ENCODE results near the gene ULBP1.
"Not testable (repeated sequence)": the region's sequence is repeated elsewhere in the genome, so short reads cannot be mapped to it uniquely, and the experiment has no call there.

Gene ULBP1

DNA sequence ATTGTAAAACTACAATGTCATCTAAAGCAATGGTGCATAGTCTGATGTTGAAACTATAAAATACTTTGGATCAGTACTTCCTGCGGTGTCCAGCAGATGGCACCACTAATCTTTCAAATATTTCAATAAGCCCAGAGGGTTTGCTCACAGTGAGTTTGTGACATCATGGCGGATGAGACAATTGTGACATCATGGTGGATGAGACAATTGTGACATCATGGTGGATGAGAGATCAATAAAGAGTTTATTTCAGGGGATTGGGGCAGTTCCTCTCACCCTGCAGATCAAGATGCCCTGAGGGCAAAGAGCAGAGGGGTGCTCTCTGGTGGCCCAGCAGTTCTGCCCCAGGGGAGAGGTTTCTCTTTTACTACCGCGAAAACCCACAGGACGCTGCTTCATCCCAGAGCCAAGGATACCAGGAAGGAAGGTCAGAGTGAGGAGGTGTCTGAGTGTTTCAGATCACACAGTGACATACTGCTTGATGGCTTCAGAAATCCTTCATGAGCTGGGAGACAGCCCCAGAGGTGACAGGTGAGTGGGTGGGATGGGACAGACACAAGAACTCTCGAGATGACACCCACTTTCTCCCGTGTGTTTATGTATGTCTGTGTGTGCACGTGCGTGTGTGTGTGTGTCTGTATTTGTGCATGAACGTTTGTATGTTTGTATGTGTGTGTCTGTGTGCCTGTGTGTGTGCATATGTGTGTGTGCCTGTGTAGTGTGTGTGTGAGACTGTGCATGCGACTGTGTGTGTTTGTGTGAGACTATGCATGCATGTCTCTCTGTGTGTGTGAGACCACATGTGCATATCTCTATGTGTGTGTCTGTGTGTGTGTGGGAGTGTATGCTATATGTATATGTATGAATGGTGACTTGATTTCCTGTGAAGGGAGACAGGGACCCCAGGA, 29.2 kb upstream of the ULBP1 start:
- DNase-seq, result peak; percentile 78

DNA sequence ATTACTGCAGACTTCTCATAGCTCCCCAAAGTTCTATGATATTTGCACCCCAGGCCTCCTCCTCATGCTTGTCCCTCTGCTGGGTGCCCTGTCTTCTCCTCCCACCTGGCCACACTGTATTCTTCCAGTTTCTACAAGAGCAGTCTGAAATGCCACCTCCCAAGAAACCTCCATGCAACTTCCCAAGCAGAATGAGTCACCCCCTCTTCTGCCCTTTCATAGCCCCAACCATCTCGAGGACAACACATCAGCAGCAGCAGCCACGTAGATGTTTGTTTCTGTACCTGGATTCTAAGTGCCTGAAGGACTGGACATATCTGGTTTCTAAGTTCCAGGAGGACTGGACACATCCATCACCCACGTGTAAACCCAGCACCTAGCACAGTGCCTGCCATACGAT, 28.5 kb upstream of the ULBP1 start:
- DNase-seq, result no peak

DNA sequence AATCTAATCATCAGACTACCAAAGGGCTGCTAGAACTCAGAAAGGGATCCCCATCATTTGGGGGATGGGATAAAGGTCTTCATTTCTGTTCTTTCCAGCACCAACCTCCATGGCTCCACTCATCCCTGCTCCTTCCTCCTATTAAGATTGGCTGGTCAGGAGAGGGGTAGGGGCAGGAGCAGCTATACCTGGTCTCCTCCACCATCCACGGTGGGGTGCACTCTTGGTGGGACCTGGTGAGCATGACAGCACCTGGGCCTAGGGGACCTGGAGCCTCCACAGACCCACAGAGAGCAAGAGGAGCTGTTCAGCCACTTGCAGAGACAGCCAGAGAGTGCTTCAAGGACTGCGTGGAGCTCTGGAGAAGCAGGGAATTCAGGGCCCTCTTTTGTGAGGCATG, 28.1 kb upstream of the ULBP1 start:
- DNase-seq, result no peak

DNA sequence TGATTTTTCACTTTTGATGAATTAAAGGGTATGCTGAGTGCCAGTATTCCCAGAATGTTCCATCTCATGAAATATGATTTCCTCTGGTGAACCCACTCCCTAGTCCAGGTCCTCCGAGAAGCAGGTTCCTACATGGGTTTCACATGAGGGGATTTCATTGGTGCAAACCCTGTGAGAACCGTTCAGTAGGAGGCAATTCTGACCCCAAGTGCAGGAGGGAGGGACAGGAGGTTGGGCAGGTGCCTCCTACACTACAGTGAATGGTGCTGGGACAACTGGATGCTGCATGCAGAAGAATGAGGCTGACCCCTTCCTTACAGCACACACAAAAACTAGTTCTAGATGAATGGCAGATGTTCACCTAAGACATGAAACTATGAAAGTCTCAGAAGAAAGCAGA, 27.0 kb upstream of the ULBP1 start:
- DNase-seq, result no peak

DNA sequence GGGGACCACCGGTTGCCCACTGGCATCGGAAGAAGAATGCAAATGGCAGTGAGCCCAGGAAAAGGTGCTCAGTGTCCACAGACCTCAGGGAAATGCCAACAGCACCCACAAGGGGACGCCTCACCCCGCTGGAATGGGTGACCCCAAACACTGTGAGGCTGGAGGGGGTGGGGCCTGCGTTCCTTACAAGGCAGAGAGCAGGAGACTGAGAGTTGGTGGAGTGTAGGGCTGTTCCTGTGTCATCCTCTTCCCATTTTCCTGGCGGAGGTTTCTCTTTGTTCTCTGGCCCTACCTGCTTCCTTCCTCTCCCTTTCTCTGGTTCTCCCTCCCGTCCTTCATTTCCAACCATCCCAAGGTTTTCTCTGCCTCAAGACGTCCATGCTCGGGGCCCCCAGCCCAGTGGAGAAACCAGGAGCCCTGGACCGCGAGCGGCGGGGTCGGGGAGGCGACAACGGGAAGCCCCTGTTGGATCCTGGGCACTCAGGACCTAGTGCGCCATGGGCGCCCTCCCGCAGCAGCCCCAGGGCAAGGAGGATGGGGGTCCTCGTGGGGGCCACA, 25.7 kb upstream of the ULBP1 start:
- not testable (repeated sequence) for DNase-seq

DNA sequence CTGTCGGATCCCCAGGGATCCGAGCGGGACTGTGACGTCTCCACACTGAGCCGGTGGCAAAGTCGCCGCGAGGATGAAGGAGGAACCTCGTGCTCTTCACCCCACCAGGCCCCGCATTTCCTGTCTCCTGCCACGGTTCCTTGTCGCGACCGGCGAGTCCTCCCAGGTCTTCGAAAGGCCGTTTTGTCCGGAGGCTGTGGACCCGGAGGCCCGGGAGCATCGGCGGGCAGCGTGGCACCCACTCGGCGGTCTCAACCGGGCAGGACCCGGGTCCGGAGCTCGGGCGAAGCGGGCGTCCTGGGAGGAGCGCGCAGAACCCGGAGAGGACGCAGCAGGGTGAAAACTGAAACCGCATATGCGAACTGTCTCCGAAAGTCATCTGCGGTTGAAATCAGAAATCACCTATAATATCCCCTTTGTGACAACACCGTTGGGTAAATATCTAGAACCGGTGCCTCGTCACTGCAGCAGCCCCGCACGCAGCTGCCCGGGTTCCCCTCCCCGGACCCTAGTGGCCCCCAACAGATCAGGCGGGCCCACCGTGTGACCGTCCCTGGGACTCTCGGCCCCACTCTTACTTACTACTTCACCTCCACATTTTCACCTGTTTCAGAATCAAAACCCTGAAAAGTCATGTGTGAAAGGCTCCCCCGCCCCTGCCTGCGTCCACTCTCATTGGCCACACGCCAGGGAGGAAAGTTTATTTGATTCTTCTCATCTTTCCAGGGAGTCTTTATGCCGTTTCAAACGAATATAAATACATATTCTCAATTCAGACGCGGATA, 25.0 kb upstream of the ULBP1 start:
- DNase-seq, result peak; percentile 43

DNA sequence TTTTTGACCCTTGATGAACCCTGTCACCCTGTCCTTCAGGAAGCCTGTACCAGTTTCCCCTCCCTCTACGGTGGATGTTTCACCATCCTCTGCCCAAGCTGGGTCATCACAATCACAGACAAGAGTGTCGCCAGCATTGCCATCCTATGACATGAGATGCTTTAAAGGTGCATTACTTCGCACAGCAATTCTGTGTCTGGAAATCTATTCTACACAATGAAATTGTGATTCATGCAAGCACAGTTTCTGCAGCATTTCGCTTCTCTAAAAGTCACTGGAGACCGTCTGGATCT, 24.4 kb upstream of the ULBP1 start:
- no peak for DNase-seq

DNA sequence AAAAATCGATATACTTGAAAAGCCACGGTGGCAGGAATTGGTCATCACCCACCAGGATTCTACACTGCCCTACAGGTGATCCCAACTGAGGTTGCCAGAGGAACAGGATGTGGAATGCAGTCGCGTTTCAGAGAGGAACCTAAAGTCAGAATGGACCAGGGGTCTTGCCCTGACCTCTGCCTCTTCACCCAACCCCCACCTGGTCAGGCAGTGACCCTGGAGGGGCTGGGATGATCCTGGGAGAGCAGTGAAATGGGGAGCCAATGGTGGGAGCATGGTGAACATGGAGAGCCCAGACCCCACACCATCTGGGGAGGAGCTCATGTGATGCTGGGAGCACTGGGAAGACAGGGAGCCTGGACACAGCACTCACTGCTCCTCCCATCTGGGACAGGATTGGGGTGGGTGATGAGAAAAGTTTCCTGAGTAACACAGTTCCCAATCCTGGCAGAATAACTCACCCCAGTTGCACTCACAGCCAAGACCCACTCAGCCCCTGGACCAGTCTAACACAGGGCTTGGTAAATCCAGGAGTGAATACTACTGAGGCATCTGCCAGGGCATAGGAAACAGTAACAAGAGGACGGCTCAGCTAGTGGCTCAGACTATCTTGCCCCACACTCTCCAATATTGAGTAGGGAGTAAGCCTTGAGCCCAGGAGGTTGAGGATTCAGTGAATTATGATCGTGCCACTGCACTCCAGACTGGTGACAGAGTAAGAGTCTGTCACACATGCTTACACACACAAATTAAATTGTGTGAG, 23.7 kb upstream of the ULBP1 start:
- no peak for DNase-seq

DNA sequence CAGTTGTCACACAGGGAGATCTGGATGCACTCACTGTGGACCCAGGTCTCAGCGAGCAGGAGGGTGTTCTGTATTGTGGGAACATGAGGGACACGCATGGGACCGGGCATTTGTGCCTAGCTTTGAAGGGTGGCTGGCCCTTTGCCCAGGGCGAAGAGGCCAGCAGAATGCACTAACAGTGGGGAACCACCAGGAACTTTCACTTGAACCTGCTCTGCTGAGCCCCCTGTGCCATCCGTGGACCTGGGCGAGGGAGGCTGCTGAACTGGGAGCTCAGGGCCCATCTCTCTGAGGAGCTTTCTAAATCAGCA, 23.1 kb upstream of the ULBP1 start:
- no peak for DNase-seq

DNA sequence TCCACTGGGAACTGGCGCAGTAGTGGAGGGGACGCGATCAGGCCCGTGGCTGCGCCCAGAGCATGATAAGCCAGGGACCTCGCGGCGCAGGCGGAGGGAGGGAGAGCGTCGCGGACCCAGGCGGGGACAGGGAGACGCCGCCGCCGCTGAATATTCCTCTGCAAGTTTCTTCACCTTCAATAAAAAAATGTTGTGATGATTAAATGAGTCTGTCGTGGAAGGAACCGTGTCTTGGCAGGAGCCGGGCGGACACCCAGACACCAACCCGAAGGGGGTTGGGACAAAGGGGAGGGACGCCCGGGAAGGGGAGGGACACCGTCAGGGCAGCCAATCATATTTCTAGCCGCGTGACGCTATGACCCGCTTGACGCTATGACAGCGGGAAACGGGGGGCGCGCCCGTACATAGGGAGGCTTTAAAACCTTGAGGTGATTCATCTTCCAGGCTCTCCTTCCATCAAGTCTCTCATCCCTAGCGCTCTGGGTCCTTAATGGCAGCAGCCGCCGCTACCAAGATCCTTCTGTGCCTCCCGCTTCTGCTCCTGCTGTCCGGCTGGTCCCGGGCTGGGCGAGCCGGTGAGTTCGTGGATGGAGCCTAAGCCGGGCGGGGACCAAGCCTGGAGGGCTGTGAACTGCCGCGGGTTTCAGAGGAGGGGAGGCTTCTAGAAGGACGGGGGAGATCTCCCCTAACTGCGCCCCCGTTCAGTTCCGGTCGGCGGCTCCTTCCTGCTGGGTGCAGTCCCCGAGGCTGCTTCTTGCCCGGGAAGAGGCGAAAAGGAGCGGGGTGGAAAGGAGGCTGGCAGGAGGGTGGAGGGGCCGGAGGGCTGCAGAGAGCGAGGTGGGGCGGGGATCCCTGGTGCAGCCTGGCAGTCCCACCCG, 21.9 kb upstream of the ULBP1 start, which contains the start of gene ULBP2:
ULBP2 (plus strand) TSS at position 432 of the 878 bp plus-strand sequence; CDS start at position 491, 59 bp downstream.
- peak; percentile 88 for DNase-seq

DNA sequence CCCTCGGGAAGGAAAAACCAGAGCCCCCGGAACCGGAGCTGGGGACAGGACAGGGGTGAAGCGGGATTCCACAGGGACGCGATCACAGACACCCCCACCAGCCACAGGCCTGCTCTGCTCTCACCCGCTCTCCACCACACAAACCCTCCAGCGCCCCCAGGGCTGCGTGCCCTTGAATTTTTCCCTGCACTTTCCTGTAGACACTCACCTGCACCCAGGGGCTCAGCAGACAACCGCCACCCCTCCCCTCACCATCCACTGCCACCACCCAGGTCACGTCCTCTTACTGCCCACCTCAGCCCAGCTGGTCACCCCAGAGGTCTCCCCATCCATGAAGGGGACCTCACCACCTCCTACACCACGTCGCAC, 21.3 kb upstream of the ULBP1 start:
- DNase-seq, result no peak

DNA sequence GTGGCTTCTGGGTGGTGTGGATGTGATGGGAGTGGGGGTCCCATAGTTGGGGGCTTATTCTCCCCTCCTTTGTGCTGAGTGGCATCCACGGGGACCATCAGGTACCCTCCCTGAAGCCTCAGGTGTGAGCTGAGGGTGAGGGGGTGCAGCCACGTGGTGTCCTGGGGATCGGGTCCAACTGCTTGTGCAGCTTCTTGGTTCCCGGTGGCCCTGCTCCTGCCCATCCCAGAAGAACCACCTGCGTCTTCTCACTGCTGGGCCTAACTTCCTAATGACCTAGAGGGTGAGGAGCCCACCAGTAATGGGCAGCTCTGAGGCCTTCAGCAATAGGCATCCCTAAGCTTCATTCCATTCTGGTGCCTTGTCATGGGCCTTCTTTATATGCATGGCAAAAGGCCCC, 20.4 kb upstream of the ULBP1 start:
- not testable (repeated sequence) for DNase-seq

DNA sequence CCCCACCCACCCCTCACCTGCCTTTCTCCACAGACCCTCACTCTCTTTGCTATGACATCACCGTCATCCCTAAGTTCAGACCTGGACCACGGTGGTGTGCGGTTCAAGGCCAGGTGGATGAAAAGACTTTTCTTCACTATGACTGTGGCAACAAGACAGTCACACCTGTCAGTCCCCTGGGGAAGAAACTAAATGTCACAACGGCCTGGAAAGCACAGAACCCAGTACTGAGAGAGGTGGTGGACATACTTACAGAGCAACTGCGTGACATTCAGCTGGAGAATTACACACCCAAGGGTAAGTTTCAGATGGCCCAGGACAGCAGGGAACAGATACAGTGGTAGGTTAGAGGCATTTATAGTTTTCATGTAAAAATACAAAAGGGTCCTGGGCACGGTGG, 18.5 kb upstream of the ULBP1 start:
- DNase-seq, result not testable (repeated sequence)

DNA sequence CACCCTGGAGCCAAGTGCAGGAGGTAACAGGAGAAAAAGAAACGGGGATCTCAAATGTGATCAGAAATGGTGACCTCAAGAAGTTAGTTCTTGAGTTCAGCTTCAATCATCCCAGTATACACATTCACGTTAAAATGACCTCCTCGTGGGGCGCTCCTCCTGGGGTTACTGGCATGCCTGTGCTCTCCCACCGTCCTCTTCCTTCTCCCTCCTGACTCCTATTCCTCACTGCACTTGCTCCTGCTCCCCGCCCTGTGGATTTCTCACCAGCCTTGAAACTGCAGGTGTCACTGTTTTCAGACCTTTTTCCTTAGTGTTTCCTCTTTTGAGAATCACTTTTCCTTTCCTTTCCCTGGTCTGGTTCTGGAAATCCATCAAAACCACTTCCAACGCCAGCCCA, 17.1 kb upstream of the ULBP1 start:
- DNase-seq, result not testable (repeated sequence)

DNA sequence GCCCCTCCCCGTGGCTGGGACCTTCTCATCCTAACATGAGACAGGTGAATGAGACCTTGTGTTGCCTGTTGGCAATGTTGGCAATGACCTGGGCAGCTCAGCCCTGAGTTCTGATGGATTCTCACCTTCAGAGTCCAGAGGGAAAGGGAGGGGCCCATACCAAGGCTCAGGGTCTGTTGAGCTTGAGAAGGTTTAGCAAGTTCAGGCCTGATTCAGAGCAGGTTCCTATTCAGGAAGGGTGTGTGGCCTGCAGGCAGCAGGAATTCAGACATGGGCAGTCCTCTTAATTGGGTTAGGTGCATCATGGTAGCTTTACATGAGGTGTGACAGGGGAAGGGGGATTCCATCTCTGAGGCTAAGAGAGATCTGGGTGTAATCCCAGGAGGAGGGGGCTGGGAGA, 16.2 kb upstream of the ULBP1 start:
- DNase-seq, result not testable (repeated sequence)

DNA sequence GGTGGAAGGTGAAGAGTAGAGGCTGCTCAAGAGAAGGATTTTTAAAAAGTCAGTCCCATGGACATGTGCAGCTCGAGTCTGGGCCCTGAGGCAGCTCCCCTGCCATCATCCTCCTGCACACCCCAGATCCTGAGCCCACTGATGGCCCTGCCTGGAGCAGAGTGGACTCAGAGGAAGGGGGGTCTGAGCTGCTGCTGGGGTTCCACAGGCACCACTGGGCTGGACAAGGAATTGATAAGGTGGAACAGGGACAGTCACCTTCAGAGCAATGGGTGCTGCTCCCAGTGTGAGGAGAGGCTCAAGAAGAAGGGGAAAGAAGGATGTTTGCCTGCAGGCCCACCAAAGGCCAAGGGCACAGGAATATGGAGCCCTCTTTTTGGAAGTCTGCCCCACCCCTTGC, 15.7 kb upstream of the ULBP1 start:
- DNase-seq, result no peak

DNA sequence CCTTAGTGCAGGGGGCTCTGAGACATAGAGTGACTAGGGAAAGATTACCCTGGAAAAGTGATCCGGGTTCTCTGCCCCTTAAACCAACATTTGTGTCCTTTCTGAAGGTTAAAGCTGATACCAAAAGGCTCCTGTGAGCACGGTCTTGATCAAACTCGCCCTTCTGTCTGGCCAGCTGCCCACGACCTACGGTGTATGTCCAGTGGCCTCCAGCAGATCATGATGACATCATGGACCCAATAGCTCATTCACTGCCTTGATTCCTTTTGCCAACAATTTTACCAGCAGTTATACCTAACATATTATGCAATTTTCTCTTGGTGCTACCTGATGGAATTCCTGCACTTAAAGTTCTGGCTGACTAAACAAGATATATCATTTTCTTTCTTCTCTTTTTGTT, 15.1 kb upstream of the ULBP1 start:
- no peak for DNase-seq

DNA sequence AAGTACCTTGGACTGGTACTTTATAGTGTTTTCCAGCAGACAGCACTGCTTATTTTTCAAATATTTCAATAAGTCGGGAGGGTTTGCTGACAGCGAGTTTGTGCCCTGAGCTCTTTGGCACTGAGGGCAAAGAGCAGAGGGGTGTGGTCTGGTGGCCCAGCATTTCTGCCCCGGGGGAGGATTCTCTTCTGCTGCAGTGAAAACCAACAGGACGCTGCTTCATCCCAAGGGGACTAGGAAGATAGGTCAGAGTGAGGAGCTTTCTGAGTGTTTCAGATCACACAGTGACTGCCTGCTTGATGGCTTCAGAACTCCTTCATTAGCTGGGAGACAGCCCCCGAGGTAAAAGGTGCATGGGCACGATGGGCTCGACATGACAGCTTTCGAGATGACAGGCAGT, 13.3 kb upstream of the ULBP1 start:
- DNase-seq, result no peak

DNA sequence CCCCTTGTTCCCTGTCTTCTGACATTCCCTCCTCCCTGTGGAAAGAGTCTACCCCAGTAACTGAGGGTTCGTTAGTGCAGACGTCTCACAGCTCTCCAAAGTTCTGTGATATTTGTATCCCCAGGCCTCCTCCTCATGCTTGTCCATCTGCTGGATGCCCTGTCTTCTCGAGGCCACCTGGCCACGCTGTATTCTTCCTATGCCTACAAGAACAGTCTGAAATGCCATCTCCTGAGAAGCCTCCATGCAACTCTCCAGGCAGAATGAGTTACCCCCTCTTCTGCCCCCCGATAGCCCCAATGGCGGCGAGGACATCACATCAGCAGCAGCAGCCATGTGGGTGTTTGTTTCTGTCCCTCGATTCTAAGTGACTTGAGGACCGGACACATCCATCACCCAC, 12.6 kb upstream of the ULBP1 start:
- no peak for DNase-seq

DNA sequence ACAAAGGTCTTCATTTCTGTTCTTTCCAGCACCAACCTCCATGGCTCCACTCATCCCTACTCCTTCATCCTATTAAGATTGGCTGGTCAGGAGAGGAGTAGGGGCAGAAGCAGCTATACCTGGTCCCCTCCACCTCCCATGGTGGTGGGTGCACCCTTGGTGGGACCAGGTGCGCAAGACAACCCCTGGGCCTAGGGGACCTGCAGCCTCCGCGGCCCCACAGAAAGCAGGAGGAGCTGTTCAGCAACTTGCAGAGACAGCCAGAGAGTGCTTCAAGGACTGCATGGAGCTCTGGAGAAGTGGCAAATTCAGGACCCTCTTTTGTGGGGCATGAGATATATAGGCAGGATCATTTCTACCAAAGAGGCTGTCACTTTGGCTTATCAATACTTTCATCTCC, 12.1 kb upstream of the ULBP1 start:
- DNase-seq, result no peak

DNA sequence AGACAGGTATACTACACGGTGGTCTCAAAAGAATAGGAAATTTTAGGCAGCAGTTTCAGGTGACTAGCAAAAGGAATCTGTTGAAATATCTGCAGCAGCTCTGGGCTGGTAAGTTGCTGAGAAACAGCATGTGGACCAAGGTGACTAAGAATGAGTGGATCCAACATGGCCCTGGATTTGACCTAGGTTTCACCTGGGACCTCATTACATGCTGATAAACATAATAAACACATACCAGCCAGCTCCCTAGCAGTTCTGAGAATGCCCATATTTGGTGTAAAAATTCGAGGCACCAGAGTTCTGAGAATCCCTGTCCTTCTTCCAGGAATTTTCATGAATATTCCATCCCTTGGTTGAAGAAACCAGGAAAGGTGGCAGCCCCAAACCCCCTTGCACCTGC, 10.4 kb upstream of the ULBP1 start:
- not testable (repeated sequence) for DNase-seq

DNA sequence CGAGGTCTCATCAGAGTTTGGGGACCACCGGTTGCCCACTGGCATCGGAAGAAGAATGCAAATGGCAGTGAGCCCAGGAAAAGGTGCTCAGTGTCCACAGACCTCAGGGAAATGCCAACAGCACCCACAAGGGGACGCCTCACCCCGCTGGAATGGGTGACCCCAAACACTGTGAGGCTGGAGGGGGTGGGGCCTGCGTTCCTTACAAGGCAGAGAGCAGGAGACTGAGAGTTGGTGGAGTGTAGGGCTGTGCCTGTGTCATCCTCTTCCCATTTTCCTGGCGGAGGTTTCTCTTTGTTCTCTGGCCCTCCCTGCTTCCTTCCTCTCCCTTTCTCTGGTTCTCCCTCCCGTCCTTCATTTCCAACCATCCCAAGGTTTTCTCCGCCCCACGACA, 9.8 kb upstream of the ULBP1 start:
- DNase-seq, result not testable (repeated sequence)
